PC-3 (cell line): ENCODE data around the gene ATF1.

ENCODE experiments used
- EZH2 ChIP-seq: fragments of 300-600 bp; sonication (generic); IDR thresholded peaks from one replicate; pipeline ENCODE4 v1.6.1; 2017; ENCODE audit warnings: antibody characterized with exemption, mild to moderate bottlenecking, low read length; ENCODE audit not compliant: unreplicated experiment
- EZH2phosphoT487 ChIP-seq: fragments of 300-600 bp; sonication (generic); IDR thresholded peaks from 2 replicates; pipeline ENCODE4 v1.6.1; 2018; ENCODE audit warnings: mild to moderate bottlenecking, antibody characterized with exemption, low read length, borderline replicate concordance
- TF ChIP-seq, protein P1 (sequence below): fragments of 300-600 bp; sonication (generic); conservative IDR thresholded peaks from 2 replicates; pipeline ENCODE4 v1.5.1; 2017; ENCODE audit warnings: antibody characterized with exemption, low read depth, mild to moderate bottlenecking, low read length

DNA sequence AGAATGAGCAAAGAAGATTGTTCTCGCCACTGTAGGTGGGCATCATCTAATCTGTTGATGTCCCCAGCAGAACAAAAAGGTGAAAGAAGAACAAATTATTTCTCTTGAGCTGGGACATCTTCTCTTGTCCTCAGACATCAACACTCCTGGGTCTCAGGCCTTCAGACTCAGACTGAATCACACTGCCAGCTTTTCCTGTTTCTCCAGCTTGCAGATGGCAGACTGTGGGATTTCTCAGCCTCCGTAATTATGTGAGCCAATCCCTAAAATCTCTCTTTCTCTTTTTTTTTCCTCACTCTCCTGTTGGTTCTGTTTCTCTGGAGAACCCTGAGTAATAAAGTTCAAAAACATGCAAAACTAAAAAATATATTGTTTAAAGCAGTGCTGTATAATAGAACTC, 75.1 kb downstream of the ATF1 start:
- TF ChIP-seq EZH2 = no peak
- TF ChIP-seq, protein P1, sequence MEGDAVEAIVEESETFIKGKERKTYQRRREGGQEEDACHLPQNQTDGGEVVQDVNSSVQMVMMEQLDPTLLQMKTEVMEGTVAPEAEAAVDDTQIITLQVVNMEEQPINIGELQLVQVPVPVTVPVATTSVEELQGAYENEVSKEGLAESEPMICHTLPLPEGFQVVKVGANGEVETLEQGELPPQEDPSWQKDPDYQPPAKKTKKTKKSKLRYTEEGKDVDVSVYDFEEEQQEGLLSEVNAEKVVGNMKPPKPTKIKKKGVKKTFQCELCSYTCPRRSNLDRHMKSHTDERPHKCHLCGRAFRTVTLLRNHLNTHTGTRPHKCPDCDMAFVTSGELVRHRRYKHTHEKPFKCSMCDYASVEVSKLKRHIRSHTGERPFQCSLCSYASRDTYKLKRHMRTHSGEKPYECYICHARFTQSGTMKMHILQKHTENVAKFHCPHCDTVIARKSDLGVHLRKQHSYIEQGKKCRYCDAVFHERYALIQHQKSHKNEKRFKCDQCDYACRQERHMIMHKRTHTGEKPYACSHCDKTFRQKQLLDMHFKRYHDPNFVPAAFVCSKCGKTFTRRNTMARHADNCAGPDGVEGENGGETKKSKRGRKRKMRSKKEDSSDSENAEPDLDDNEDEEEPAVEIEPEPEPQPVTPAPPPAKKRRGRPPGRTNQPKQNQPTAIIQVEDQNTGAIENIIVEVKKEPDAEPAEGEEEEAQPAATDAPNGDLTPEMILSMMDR = no peak
- TF ChIP-seq EZH2phosphoT487 = no peak
